ENCODE results near the gene DGKZ. TPM values are rescaled to one million over a fixed set of nuclear protein-coding genes. Genes with fewer than 3 reads are reported as not detected.
A peak's percentile ranks its signal among the peaks of the same experiment; 100 is the strongest.
"Not testable (repeated sequence)": the region's sequence is repeated elsewhere in the genome, so short reads cannot be mapped to it uniquely, and the experiment has no call there.

The DGKZ gene
- total and polyA plus RNA-seq, 10 donors = 44.2 to 136 (median 97.9) TPM

- DNase-seq = peak; percentile 72
- intact Hi-C loops (cut with DNase I; ENCODE audit: low total_unique reads); H3K9me3 ChIP-seq; H3K27me3 ChIP-seq (replicated peaks in 1 of 7); H3K4me3 ChIP-seq; H3K27ac ChIP-seq: not testable (repeated sequence)
- peaks cover 10 to 41% (median 22%) of the 10 kb centered on the region in 6 donors for H3K4me1 ChIP-seq
- peaks cover under 1 to 98% (median 83%) of the 10 kb centered on the region in 6 donors for H3K36me3 ChIP-seq
- TF ChIP-seq POLR2AphosphoS5 (IDR thresholded peaks at IDR 0.05) = peak in 1 of 3 donors; percentile 53
- 91 to 98% (median 96%) methylated on average over 17 to 19 of the region's 19 CpGs for WGBS, 5 donors
Measured at GRCh38 chr11:46371262-46371661, 24.0 kb downstream of the DGKZ start.

- Histone ChIP-seq H3K9me3 (no peaks in the 10 kb centered on the region), H3K27ac (no peak overlapping the region), H3K4me3 (no peak overlapping the region), H3K27me3 (replicated peaks in 1 of 7) (no peaks in the 10 kb centered on the region), H3K4me1 (peaks cover 8 to 32% (median 17%) of the 10 kb centered on the region in 6 donors), H3K36me3 (peaks cover 4 to 98% (median 89%) of the 10 kb centered on the region in 6 donors)
- TF ChIP-seq POLR2A (IDR thresholded peaks at IDR 0.05) (no peak), CTCF (IDR thresholded peaks at IDR 0.05 in 8 of 11, conservative IDR thresholded peaks at IDR 0.05 in 3 of 11) (no peak), POLR2AphosphoS5 (IDR thresholded peaks at IDR 0.05) (no peak)
- DNase-seq = no peak
- 82 to 92% (median 89%) methylated on average over 10 of the region's 10 CpGs for WGBS, 5 donors
- intact Hi-C loops (cut with DNase I; ENCODE audit: low total_unique reads) = no loop called here
Measured at GRCh38 chr11:46372086-46372485, 24.8 kb downstream of the DGKZ start.

- DNase-seq; H3K9me3 ChIP-seq; H3K27me3 ChIP-seq (replicated peaks in 1 of 7); H3K27ac ChIP-seq; H3K4me3 ChIP-seq; intact Hi-C loops (cut with DNase I; ENCODE audit: low total_unique reads): not testable (repeated sequence)
- H3K4me1 ChIP-seq = peaks cover 4 to 28% (median 13%) of the 10 kb centered on the region in 6 donors
- WGBS, 5 donors = 91 to 98% (median 94%) methylated on average over 13 to 15 of the region's 15 CpGs
- TF ChIP-seq POLR2AphosphoS5 (IDR thresholded peaks at IDR 0.05) = peak in 1 of 3 donors; percentile 35
- peaks cover 4 to 100% (median 93%) of the 10 kb centered on the region in 6 donors for H3K36me3 ChIP-seq
Measured at GRCh38 chr11:46372501-46372900, 25.2 kb downstream of the DGKZ start.

- peaks cover 0 to 21% (median 9%) of the 10 kb centered on the region in 6 donors for H3K4me1 ChIP-seq
- H3K4me3 ChIP-seq = no peak overlapping the region
- intact Hi-C loops (cut with DNase I; ENCODE audit: low total_unique reads) = no loop called here
- H3K36me3 ChIP-seq = peaks cover 4 to 100% (median 84%) of the 10 kb centered on the region in 6 donors
- 90 to 97% (median 94%) methylated on average over 29 to 30 of the region's 30 CpGs for WGBS, 5 donors
- H3K9me3 ChIP-seq = no peaks in the 10 kb centered on the region
- TF ChIP-seq POLR2A (IDR thresholded peaks at IDR 0.05) (no peak), CTCF (IDR thresholded peaks at IDR 0.05 in 8 of 11, conservative IDR thresholded peaks at IDR 0.05 in 3 of 11) (no peak), POLR2AphosphoS5 (IDR thresholded peaks at IDR 0.05) (no peak)
- H3K27ac ChIP-seq = no peak overlapping the region
- no peaks in the 10 kb centered on the region for H3K27me3 ChIP-seq (replicated peaks in 1 of 7)
- no peak for DNase-seq
Measured at GRCh38 chr11:46373787-46374740, 26.8 kb downstream of the DGKZ start.

GRCh38 chr11:46374815-46375214 is 27.6 kb downstream of the DGKZ start:
- no peaks in the 10 kb centered on the region for H3K27me3 ChIP-seq (replicated peaks in 1 of 7)
- no peak overlapping the region for H3K27ac ChIP-seq
- H3K4me1 ChIP-seq = peaks cover 0 to 21% (median 12%) of the 10 kb centered on the region in 6 donors
- no peak for DNase-seq
- TF ChIP-seq CTCF (IDR thresholded peaks at IDR 0.05 in 8 of 11, conservative IDR thresholded peaks at IDR 0.05 in 3 of 11) = no peak
- TF ChIP-seq POLR2AphosphoS5 (IDR thresholded peaks at IDR 0.05) = no peak
- no peak for TF ChIP-seq POLR2A (IDR thresholded peaks at IDR 0.05)
- H3K4me3 ChIP-seq = no peak overlapping the region
- H3K36me3 ChIP-seq = peaks cover 4 to 93% (median 80%) of the 10 kb centered on the region in 6 donors
- H3K9me3 ChIP-seq = no peaks in the 10 kb centered on the region
- intact Hi-C loops (cut with DNase I; ENCODE audit: low total_unique reads) = no loop called here
- WGBS, 5 donors = 87 to 97% (median 92%) methylated on average over 12 to 15 of the region's 15 CpGs
